ENCODE data around the gene TNNC1.

- no peak for TF ChIP-seq AFF4 (CRISPR knock-in tag; IDR thresholded peaks at IDR 0.05; ENCODE audit: borderline replicate concordance)
- TF ChIP-seq ZNF138 (CRISPR knock-in tag; conservative IDR thresholded peaks at IDR 0.05) = no peak
- no peak for TF ChIP-seq ZNF512 (CRISPR knock-in tag; IDR thresholded peaks at IDR 0.05; ENCODE audit: borderline replicate concordance)
- TF ChIP-seq CTCF (IDR thresholded peaks at IDR 0.05) = no peak
- TF ChIP-seq ATF3 (CRISPR knock-in tag; conservative IDR thresholded peaks at IDR 0.05) = no peak
- TF ChIP-seq CREB1 (CRISPR knock-in tag; IDR thresholded peaks at IDR 0.05) = no peak
- TF ChIP-seq E2F1 (CRISPR knock-in tag; IDR thresholded peaks at IDR 0.05) = no peak
- TF ChIP-seq TEAD4 (CRISPR knock-in tag; IDR thresholded peaks at IDR 0.05) = no peak
- no peak for TF ChIP-seq FOXJ3 (CRISPR knock-in tag; IDR thresholded peaks at IDR 0.05; ENCODE audit: borderline replicate concordance)
- no peak for TF ChIP-seq ZNF317 (CRISPR knock-in tag; IDR thresholded peaks at IDR 0.05; ENCODE audit: borderline replicate concordance, low read depth)
- no peak for TF ChIP-seq RELA (CRISPR knock-in tag; IDR thresholded peaks at IDR 0.05; ENCODE audit: borderline replicate concordance)
- no peak for TF ChIP-seq HMGXB4 (CRISPR knock-in tag; IDR thresholded peaks at IDR 0.05)
Measured at GRCh38 chr3:52454250-52454937, 553 bp upstream of the TNNC1 start.

Measured in WTC11 (cell line).